ENCODE measurements around the gene GPSM1. TPM values are rescaled to one million over a fixed set of nuclear protein-coding genes. Genes with fewer than 3 reads are reported as not detected.

GPSM1 gene
- total RNA-seq, 1 experiment from 2014 or later: 26.4 TPM

DNA sequence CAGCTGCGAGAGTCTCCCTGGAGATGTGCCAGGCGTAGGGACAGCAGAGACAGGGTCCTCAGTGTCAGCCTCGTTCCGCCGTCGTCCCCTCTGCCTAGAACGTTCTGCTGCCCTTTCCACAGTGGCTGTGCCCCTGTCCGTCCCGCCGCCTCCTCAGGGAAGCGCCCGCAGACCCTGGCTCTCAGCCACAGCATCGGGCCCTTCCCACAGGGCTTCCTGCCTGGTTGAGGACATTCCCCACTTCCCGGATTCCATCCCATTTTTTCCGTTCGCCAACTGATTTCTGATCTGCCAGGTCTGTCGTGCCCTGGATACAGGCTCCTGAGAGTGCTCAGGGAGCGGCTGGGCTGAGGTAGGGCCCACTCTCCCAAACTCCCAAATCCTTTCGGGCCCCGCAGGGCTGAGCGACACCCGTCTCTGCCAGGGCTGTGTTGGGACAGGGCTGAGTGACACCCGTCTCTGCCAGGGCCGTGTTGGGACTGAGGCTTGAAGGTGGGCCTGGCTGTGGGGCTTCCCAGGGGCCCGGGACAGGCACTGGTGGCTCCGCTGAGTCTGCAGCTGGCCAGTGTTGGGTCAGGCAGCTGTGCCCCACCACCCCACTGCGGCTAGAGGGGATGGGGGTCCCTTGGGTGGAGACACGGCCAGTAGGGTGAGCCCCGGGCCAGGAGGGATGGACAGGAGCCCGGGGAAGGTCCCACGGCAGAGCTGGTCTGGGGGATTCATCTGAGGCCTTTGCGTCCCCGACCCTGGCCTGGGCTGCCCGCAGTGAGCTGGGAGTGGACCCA lies 20.3 kb downstream of the GPSM1 start:
- Histone ChIP-seq H3K27me3 (ENCODE audit: insufficient read depth, low read length) (no peaks in the 10 kb centered on the region), H3K4me3 (replicated peaks in 1 of 2; ENCODE audit: low read depth in 1 of 2, low read length in 2 of 2) (no peak overlapping the region), H3K4me1 (ENCODE audit: control insufficient read depth in 1 of 2, insufficient read depth in 2 of 2, low read length in 2 of 2) (peaks cover 15 to 29% of the 10 kb centered on the region in 2 experiments; a peak in 3 of 4 replicates), H3K9me2 (ENCODE audit: insufficient read depth) (no peaks in the 10 kb centered on the region), H3K9me3 (ENCODE audit: control insufficient read depth in 1 of 2, insufficient read depth in 1 of 2, low read depth in 1 of 2, low read length in 2 of 2) (no peaks in the 10 kb centered on the region), H2AFZ (ENCODE audit: low read depth, low read length, poor library complexity, severe bottlenecking) (no peak overlapping the region), H3K9ac (ENCODE audit: low read length) (no peak overlapping the region), H3K79me2 (ENCODE audit: insufficient read depth, low read length) (no peaks in the 10 kb centered on the region), H3K4me2 (ENCODE audit: low read length) (no peak overlapping the region), H3K27ac (ENCODE audit: low read depth, low read length) (no peak overlapping the region), H4K20me1 (ENCODE audit: insufficient read depth) (no peaks in the 10 kb centered on the region), H3K36me3 (ENCODE audit: control insufficient read depth in 1 of 2, insufficient read depth in 2 of 2, low read length in 2 of 2) (no peaks in the 10 kb centered on the region)
- ChIA-PET POLR2A (no interaction called here), RAD21 (ENCODE audit: low non-redundant PET in 1 of 2, low total read pairs in 2 of 2, uncharacterized antibody in 2 of 2, unreplicated experiment in 2 of 2) (no interaction called here), CTCF (no interaction called here)
- no TSS peak for BruUV-seq (replicated peaks)
- ATAC-seq: no peak
- TF ChIP-seq, protein P1, sequence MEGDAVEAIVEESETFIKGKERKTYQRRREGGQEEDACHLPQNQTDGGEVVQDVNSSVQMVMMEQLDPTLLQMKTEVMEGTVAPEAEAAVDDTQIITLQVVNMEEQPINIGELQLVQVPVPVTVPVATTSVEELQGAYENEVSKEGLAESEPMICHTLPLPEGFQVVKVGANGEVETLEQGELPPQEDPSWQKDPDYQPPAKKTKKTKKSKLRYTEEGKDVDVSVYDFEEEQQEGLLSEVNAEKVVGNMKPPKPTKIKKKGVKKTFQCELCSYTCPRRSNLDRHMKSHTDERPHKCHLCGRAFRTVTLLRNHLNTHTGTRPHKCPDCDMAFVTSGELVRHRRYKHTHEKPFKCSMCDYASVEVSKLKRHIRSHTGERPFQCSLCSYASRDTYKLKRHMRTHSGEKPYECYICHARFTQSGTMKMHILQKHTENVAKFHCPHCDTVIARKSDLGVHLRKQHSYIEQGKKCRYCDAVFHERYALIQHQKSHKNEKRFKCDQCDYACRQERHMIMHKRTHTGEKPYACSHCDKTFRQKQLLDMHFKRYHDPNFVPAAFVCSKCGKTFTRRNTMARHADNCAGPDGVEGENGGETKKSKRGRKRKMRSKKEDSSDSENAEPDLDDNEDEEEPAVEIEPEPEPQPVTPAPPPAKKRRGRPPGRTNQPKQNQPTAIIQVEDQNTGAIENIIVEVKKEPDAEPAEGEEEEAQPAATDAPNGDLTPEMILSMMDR (IDR thresholded peaks at IDR 0.05 in 2 of 3, conservative IDR thresholded peaks at IDR 0.05 in 1 of 3; ENCODE audit: borderline replicate concordance in 1 of 3, insufficient read depth in 1 of 3, low read depth in 2 of 3, low read length in 2 of 3): no peak
- no peak for TF ChIP-seq CEBPB (IDR thresholded peaks at IDR 0.05; ENCODE audit: low read depth)
- no peak for TF ChIP-seq ZFX (IDR thresholded peaks at IDR 0.05)
- no peak for TF ChIP-seq ZNF274 (IDR thresholded peaks at IDR 0.05; ENCODE audit: low read depth, low read length)
- TF ChIP-seq CBX3 (IDR thresholded peaks at IDR 0.05; ENCODE audit: low read depth): no peak
- TF ChIP-seq POLR2A (IDR thresholded peaks at IDR 0.05; ENCODE audit: borderline replicate concordance, extremely low read depth, insufficient read depth, insufficient read length): no peak
- TF ChIP-seq EGR1 (IDR thresholded peaks at IDR 0.05; ENCODE audit: low read depth): no peak
- TF ChIP-seq, protein P2, sequence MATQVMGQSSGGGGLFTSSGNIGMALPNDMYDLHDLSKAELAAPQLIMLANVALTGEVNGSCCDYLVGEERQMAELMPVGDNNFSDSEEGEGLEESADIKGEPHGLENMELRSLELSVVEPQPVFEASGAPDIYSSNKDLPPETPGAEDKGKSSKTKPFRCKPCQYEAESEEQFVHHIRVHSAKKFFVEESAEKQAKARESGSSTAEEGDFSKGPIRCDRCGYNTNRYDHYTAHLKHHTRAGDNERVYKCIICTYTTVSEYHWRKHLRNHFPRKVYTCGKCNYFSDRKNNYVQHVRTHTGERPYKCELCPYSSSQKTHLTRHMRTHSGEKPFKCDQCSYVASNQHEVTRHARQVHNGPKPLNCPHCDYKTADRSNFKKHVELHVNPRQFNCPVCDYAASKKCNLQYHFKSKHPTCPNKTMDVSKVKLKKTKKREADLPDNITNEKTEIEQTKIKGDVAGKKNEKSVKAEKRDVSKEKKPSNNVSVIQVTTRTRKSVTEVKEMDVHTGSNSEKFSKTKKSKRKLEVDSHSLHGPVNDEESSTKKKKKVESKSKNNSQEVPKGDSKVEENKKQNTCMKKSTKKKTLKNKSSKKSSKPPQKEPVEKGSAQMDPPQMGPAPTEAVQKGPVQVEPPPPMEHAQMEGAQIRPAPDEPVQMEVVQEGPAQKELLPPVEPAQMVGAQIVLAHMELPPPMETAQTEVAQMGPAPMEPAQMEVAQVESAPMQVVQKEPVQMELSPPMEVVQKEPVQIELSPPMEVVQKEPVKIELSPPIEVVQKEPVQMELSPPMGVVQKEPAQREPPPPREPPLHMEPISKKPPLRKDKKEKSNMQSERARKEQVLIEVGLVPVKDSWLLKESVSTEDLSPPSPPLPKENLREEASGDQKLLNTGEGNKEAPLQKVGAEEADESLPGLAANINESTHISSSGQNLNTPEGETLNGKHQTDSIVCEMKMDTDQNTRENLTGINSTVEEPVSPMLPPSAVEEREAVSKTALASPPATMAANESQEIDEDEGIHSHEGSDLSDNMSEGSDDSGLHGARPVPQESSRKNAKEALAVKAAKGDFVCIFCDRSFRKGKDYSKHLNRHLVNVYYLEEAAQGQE (IDR thresholded peaks at IDR 0.05; ENCODE audit: low read depth): no peak
- TF ChIP-seq SIN3A (IDR thresholded peaks at IDR 0.05; ENCODE audit: low read depth): no peak
- DNase-seq (ENCODE audit: low read depth, low spot score): no peak
- intact Hi-C loops (cut with micrococcal nuclease): no loop called here

All from HCT116 (cell line).